HepG2 (cell line): ENCODE data around the gene FOXD2. TPM values are rescaled to one million over a fixed set of nuclear protein-coding genes. Genes with fewer than 3 reads are reported as not detected.

ENCODE experiments used
- ATAC-seq: fragments of 200-7000 bp; cut with Tn5 transposase; 3 replicates; pipeline ENCODE4 v1.9.1; 2020; ENCODE audit warnings: mild to moderate bottlenecking, moderate library complexity
- BruUV-seq: library from RNA; stranded (reverse); fragments of 400-500 nt; replicated peaks from 2 replicates; lab custom pipeline; 2021; lab: Mats Ljungman, UMichigan
- CTCF ChIA-PET: fragments of 300-600 bp; formaldehyde crosslinking; extraction: SDS; loops from one replicate; lab custom pipeline; 2021; ENCODE audit warnings: low total read pairs, inconsistent platforms, low intra/inter-chr PET ratio; lab: Yijun Ruan, JAX
- POLR2A ChIA-PET: fragments of 350-600 bp; sonication (Branson Sonifier 250); formaldehyde crosslinking; loops from one replicate; lab custom pipeline; 2020; ENCODE audit warnings: antibody characterized with exemption, inconsistent platforms; lab: Yijun Ruan, JAX
- DNase-seq: peaks from one replicate; pipeline ENCODE4 v3.0.0-alpha.2; 2015; ENCODE audit warnings: low spot score
- FAIRE-seq: peaks from 3 replicates; lab custom pipeline; 2011; peaks lifted over from hg19 to GRCh38; lab: Jason Lieb, UNC
- H2AFZ ChIP-seq: one replicate; pipeline ENCODE4 v1.6.1; 2011; ENCODE audit warnings: low read length, inconsistent platforms
- H3K27ac ChIP-seq: fragments of 300-600 bp; 3 replicates; pipeline ENCODE4 v1.8.0; 2011; ENCODE audit warnings: mixed run types, mild to moderate bottlenecking, mixed read lengths, low read length, inconsistent platforms; ENCODE audit not compliant: insufficient read depth; ENCODE audit errors: extremely low read length
- H3K27me3 ChIP-seq, 2 experiments: fragments of 200-600 bp in 1 of 2; 2 replicates in 1 of 2; 3 replicates in 1 of 2; pipeline versions ENCODE4 v1.6.0 to v1.8.0; 2011; ENCODE audit warnings: low read length in 2 of 2, mild to moderate bottlenecking in 2 of 2, moderate library complexity in 2 of 2, inconsistent platforms in 1 of 2; ENCODE audit not compliant: insufficient read depth in 2 of 2, control insufficient read depth in 1 of 2
- H3K36me3 ChIP-seq, 2 experiments: fragments of 200-600 bp in 1 of 2; replicated peaks in 1 of 2; 2 replicates in 1 of 2; 3 replicates in 1 of 2; pipeline versions ENCODE4 v1.5.1 to v1.8.0; 2011; ENCODE audit warnings: low read length in 2 of 2, inconsistent platforms in 1 of 2; ENCODE audit not compliant: insufficient read depth in 2 of 2, control insufficient read depth in 1 of 2
- H3K4me1 ChIP-seq: 2 replicates; pipeline ENCODE4 v1.5.1; 2012; ENCODE audit warnings: low read length, inconsistent platforms; ENCODE audit not compliant: insufficient read depth
- H3K4me2 ChIP-seq: 2 replicates; pipeline ENCODE4 v1.6.0; 2011; ENCODE audit warnings: low read depth, low read length, inconsistent platforms
- H3K4me3 ChIP-seq, 3 experiments: fragments of 200-600 bp in 1 of 3; sonication (generic), shearing (Covaris generic) in 1 of 3; replicated peaks in 1 of 3; 2 replicates each; pipeline ENCODE4 v1.5.1; 2011 to 2016; ENCODE audit warnings: low read length in 3 of 3, inconsistent platforms in 2 of 3, low read depth in 2 of 3, mild to moderate bottlenecking in 2 of 3, control low read depth in 1 of 3, mixed read lengths in 1 of 3; ENCODE audit not compliant: insufficient read depth in 1 of 3
- H3K79me2 ChIP-seq: one replicate; pipeline ENCODE4 v1.6.1; 2011; ENCODE audit warnings: low read length, inconsistent platforms; ENCODE audit not compliant: insufficient read depth
- H3K9ac ChIP-seq: 2 replicates; pipeline ENCODE4 v1.6.0; 2011; ENCODE audit warnings: mild to moderate bottlenecking, low read depth, low read length, inconsistent platforms; ENCODE audit not compliant: insufficient read depth
- H3K9me3 ChIP-seq: 2 replicates; pipeline ENCODE4 v1.5.1; 2012; ENCODE audit warnings: mild to moderate bottlenecking, low read length
- H4K20me1 ChIP-seq: 2 replicates; pipeline ENCODE4 v1.6.0; 2011; ENCODE audit warnings: inconsistent platforms, mild to moderate bottlenecking, low read length, moderate library complexity; ENCODE audit not compliant: insufficient read depth
- CSRNP2 ChIP-seq: sonication (generic); formaldehyde crosslinking; conservative IDR thresholded peaks from 2 replicates; pipeline ENCODE4 v1.8.0; 2022; ENCODE audit warnings: low read depth, missing genetic modification reagents
- HBP1 ChIP-seq: IDR thresholded peaks from 2 replicates; pipeline ENCODE4 v1.6.1; 2016; ENCODE audit warnings: low read depth, control low read depth
- IRX3 ChIP-seq: sonication (generic); formaldehyde crosslinking; IDR thresholded peaks from 2 replicates; pipeline ENCODE4 v1.8.1; 2023; ENCODE audit warnings: mild to moderate bottlenecking, low read depth, missing genetic modification reagents, borderline replicate concordance
- KDM3A ChIP-seq: IDR thresholded peaks from 2 replicates; pipeline ENCODE4 v1.6.1; 2018; ENCODE audit warnings: low read depth, missing compliant biosample characterization
- RCOR2 ChIP-seq: IDR thresholded peaks from 2 replicates; pipeline ENCODE4 v1.6.1; 2016; ENCODE audit warnings: missing biosample characterization, missing genetic modification reagents
- TEAD3 ChIP-seq: optimal IDR thresholded peaks from 2 replicates; pipeline ENCODE3; 2016; ENCODE audit warnings: borderline replicate concordance
- TRIM24 ChIP-seq: sonication (generic); formaldehyde crosslinking; IDR thresholded peaks from 2 replicates; pipeline ENCODE4 v1.8.0; 2022; ENCODE audit warnings: mild to moderate bottlenecking, missing genetic modification reagents
- USF2 ChIP-seq, 2 experiments: sonication (generic) in 1 of 2; formaldehyde crosslinking in 1 of 2; IDR thresholded peaks; 2 replicates each; pipeline versions ENCODE4 v1.5.1 to v1.6.1; 2011 to 2020; ENCODE audit warnings: borderline replicate concordance in 1 of 2, low read depth in 1 of 2, low read length in 1 of 2, mild to moderate bottlenecking in 1 of 2, missing genetic modification reagents in 1 of 2, moderate library complexity in 1 of 2
- ZBTB1 ChIP-seq: sonication (generic); formaldehyde crosslinking; IDR thresholded peaks from 2 replicates; pipeline ENCODE4 v1.4.0; 2020; ENCODE audit warnings: missing genetic modification reagents, borderline replicate concordance
- ZNF282 ChIP-seq: fragments of 450-650 bp; IDR thresholded peaks from 2 replicates; pipeline ENCODE4 v1.6.1; 2018; ENCODE audit not compliant: partially characterized antibody
- ZNF326 ChIP-seq: sonication (generic); formaldehyde crosslinking; IDR thresholded peaks from 2 replicates; pipeline ENCODE4 v1.4.0; 2020; ENCODE audit warnings: missing genetic modification reagents, borderline replicate concordance
- ZNF329 ChIP-seq: sonication (generic); formaldehyde crosslinking; IDR thresholded peaks from 2 replicates; pipeline ENCODE4 v1.9.0; 2021; ENCODE audit warnings: low read depth, mild to moderate bottlenecking, missing genetic modification reagents
- ZNF687 ChIP-seq: sonication (generic); formaldehyde crosslinking; IDR thresholded peaks from 2 replicates; pipeline ENCODE4 v1.5.1; 2020; ENCODE audit warnings: mild to moderate bottlenecking, missing genetic modification reagents, moderate library complexity
- ZNF746 ChIP-seq: sonication (generic); formaldehyde crosslinking; IDR thresholded peaks from 2 replicates; pipeline ENCODE4 v1.8.0; 2022; ENCODE audit warnings: mild to moderate bottlenecking, missing genetic modification reagents
- ZNF749 ChIP-seq: sonication (generic); formaldehyde crosslinking; IDR thresholded peaks from 2 replicates; pipeline ENCODE4 v1.8.0; 2022; ENCODE audit warnings: mild to moderate bottlenecking, missing genetic modification reagents, moderate library complexity, borderline replicate concordance
- WGBS: methylation state at CpG from one replicate; pipeline ENCODE4 v1.1.6; 2017; ENCODE audit warnings: low lambda C conversion rate; 5-methylcytosine and 5-hydroxymethylcytosine counted together
- in situ Hi-C: cut with HindIII; loops from 2 replicates; pipeline ENCODE4 v1.10.0; 2017; ENCODE audit warnings: low pct_unique_long_range_greater_than_20kb; ENCODE audit not compliant: extremely low pct_ligation_motif_present
- intact Hi-C: fragments of 100-400 bp; cut with micrococcal nuclease; formaldehyde crosslinking; loops from one replicate; pipeline ENCODE4 v1.10.0; 2022; ENCODE audit not compliant: unreplicated experiment
- polyA plus RNA-seq, 8 experiments: library from polyadenylated mRNA; depleted of rRNA in 3 of 8; stranded (reverse) in 7 of 8; unstranded in 1 of 8; fragments of >200 nt; fragmentation: Illumina TruSeq in 4 of 8; extraction: Trizol in 4 of 8; gene quantifications; 2 replicates each; pipeline versions ENCODE4 v1.2.1 to v1.2.3, GENCODE V29; 2011 to 2016; ENCODE audit warnings: low read depth in 4 of 8, missing spikeins in 1 of 8, mixed read lengths in 1 of 8; ENCODE audit not compliant: insufficient read depth in 1 of 8
- total RNA-seq, 5 experiments: library from RNA; depleted of rRNA; stranded (reverse); fragments of >200 nt; fragmentation: Illumina TruSeq; extraction: Trizol; gene quantifications; 2 replicates each; pipeline ENCODE4 v1.2.3, GENCODE V29; 2016; ENCODE audit warnings: low read depth in 1 of 5

FOXD2 gene
- total and polyA plus RNA-seq, 2 of the 13 experiments (the other 11 are each of a cell fraction or from before 2014, with no cell fraction given) = 0.01 to 0.09 TPM

- peaks cover 13% of the 10 kb centered on the region; the same call in 1 of the 2 replicates for H3K4me1 ChIP-seq
- ChIA-PET POLR2A (no interaction called here), CTCF (no interaction called here)
- H3K4me3 ChIP-seq = no peak overlapping the region
- WGBS = 17% methylated on average over 2 of the region's 2 CpGs
- no peak overlapping the region for H2AFZ ChIP-seq
- no peak overlapping the region for H3K9ac ChIP-seq
- peak; percentile 30 for ATAC-seq
- no peak for DNase-seq
- no peaks in the 10 kb centered on the region for H3K9me3 ChIP-seq
- H3K4me2 ChIP-seq = no peak overlapping the region
- no peaks in the 10 kb centered on the region for H3K79me2 ChIP-seq
- in situ Hi-C loops = no loop called here
- no peaks in the 10 kb centered on the region for H3K36me3 ChIP-seq
- no TSS peak for BruUV-seq
- intact Hi-C loops = no loop called here
- no peaks in the 10 kb centered on the region for H4K20me1 ChIP-seq
- no peak for FAIRE-seq
- no peak overlapping the region for H3K27ac ChIP-seq
- H3K27me3 ChIP-seq = peaks cover 2 to 39% of the 10 kb centered on the region in 2 experiments; a peak in 4 of 5 replicates
- TF ChIP-seq TRIM24 (CRISPR knock-in tag) (no peak), ZNF746 (no peak), KDM3A (CRISPR knock-in tag) (no peak), ZNF282 (no peak), RCOR2 (CRISPR knock-in tag) (no peak), ZBTB1 (CRISPR knock-in tag) (no peak), USF2 (IDR thresholded peaks at IDR 0.05; ENCODE audit: low read depth, low read length) (no peak), USF2 (CRISPR knock-in tag; IDR thresholded peaks at IDR 0.05; ENCODE audit: borderline replicate concordance) (no peak), CSRNP2 (CRISPR knock-in tag) (no peak), IRX3 (CRISPR knock-in tag) (no peak), HBP1 (CRISPR knock-in tag) (no peak), ZNF326 (CRISPR knock-in tag) (no peak), TEAD3 (CRISPR knock-in tag) (no peak), ZNF749 (CRISPR knock-in tag) (no peak), ZNF329 (CRISPR knock-in tag) (no peak), ZNF687 (CRISPR knock-in tag) (no peak)
These were observed 26.4 kb upstream of the FOXD2 start for GRCh38 chr1:47411436-47411835.
